Caco-2 (cell line): ENCODE measurements around the gene PRSS38. TPM values are rescaled to one million over a fixed set of nuclear protein-coding genes. Genes with fewer than 3 reads are reported as not detected.

Experiments
- BruUV-seq: library from RNA; stranded (reverse); fragments of 400-500 nt; replicated peaks from 2 replicates; lab custom pipeline; 2021; lab: Mats Ljungman, UMichigan
- CTCF ChIA-PET: fragments of 300-600 bp; sonication (Branson Sonifier 250); formaldehyde crosslinking; loops from one replicate; lab custom pipeline; 2022; ENCODE audit warnings: antibody characterized with exemption; lab: Charles Lee
- POLR2A ChIA-PET: fragments of 300-600 bp; sonication (Branson Sonifier 250); formaldehyde crosslinking; loops from one replicate; lab custom pipeline; 2022; ENCODE audit warnings: antibody characterized with exemption; lab: Charles Lee
- DNase-seq, 2 experiments: peaks; one replicate each; pipeline versions ENCODE4 v3.0.0 to v3.0.0-alpha.2; 2020 to 2022
- H3K27me3 ChIP-seq: replicated peaks from 2 replicates; pipeline ENCODE4 v1.6.0; 2011; ENCODE audit warnings: low read length; ENCODE audit not compliant: control insufficient read depth, insufficient read depth
- H3K36me3 ChIP-seq: 2 replicates; pipeline ENCODE4 v1.5.1; 2011; ENCODE audit warnings: low read length; ENCODE audit not compliant: control insufficient read depth, insufficient read depth
- H3K4me1 ChIP-seq: fragments of 250-450 bp; sonication (Bioruptor Pico); 2 replicates; pipeline ENCODE4 v1.5.1; 2020; ENCODE audit warnings: mild to moderate bottlenecking
- H3K4me3 ChIP-seq: 2 replicates; pipeline ENCODE4 v1.5.1; 2011; ENCODE audit warnings: low read depth, mild to moderate bottlenecking, control low read depth, low read length
- H3K9me3 ChIP-seq: fragments of 250-450 bp; sonication (Bioruptor Pico); 2 replicates; pipeline ENCODE4 v1.5.1; 2020; ENCODE audit warnings: mild to moderate bottlenecking, moderate library complexity
- H3K27ac Mint-ChIP-seq: one replicate; pipeline ENCODE4 v1.8.0; 2022; ENCODE audit warnings: mixed read lengths; ENCODE audit not compliant: unreplicated experiment
- H3K27me3 Mint-ChIP-seq: one replicate; pipeline ENCODE4 v1.8.0; 2022; ENCODE audit warnings: mixed read lengths; ENCODE audit not compliant: insufficient read depth, unreplicated experiment
- H3K36me3 Mint-ChIP-seq: one replicate; pipeline ENCODE4 v1.8.0; 2022; ENCODE audit warnings: mild to moderate bottlenecking, mixed read lengths; ENCODE audit not compliant: insufficient read depth, unreplicated experiment
- H3K4me1 Mint-ChIP-seq: one replicate; pipeline ENCODE4 v1.8.0; 2022; ENCODE audit warnings: low read depth, mixed read lengths; ENCODE audit not compliant: unreplicated experiment
- H3K4me3 Mint-ChIP-seq: one replicate; pipeline ENCODE4 v1.8.0; 2022; ENCODE audit warnings: mild to moderate bottlenecking, moderate library complexity, mixed read lengths; ENCODE audit not compliant: unreplicated experiment
- H3K9me3 Mint-ChIP-seq: one replicate; pipeline ENCODE4 v1.8.0; 2022; ENCODE audit warnings: mixed read lengths; ENCODE audit not compliant: unreplicated experiment
- CTCF ChIP-seq, 2 experiments: fragments of 200-600 bp in 1 of 2; IDR thresholded peaks; 1 replicate in 1 of 2; 2 replicates in 1 of 2; pipeline versions ENCODE4 v1.5.1 to v1.8.0; 2011 to 2022; ENCODE audit warnings: antibody characterized with exemption in 1 of 2, control low read depth in 1 of 2, inconsistent platforms in 1 of 2, low read depth in 1 of 2, low read length in 1 of 2, mild to moderate bottlenecking in 1 of 2, moderate library complexity in 1 of 2; ENCODE audit not compliant: insufficient read depth in 1 of 2, severe bottlenecking in 1 of 2, unreplicated experiment in 1 of 2
- intact Hi-C: fragments of 100-400 bp; cut with micrococcal nuclease; formaldehyde crosslinking; loops from one replicate; pipeline ENCODE4 v1.10.0; 2022; ENCODE audit not compliant: unreplicated experiment
- total RNA-seq: library from RNA; stranded (reverse); gene quantifications from 2 replicates; pipeline ENCODE4 v1.2.3, GENCODE V29; 2022

The PRSS38 gene
- total RNA-seq, 1 experiment from 2014 or later, result not detected

- no peak for TF ChIP-seq CTCF (IDR thresholded peaks at IDR 0.05; ENCODE audit: insufficient read depth in 1 of 2, low read depth in 1 of 2, low read length in 1 of 2, severe bottlenecking in 1 of 2, unreplicated experiment in 1 of 2)
- ChIA-PET CTCF (no interaction called here), POLR2A (no interaction called here)
- Mint-ChIP-seq H3K4me3 (no peak overlapping the region), H3K4me1 (no peaks in the 10 kb centered on the region), H3K36me3 (peaks cover 5% of the 10 kb centered on the region), H3K27ac (no peak overlapping the region), H3K9me3 (no peaks in the 10 kb centered on the region), H3K27me3 (no peaks in the 10 kb centered on the region)
- Histone ChIP-seq H3K36me3 (no peaks in the 10 kb centered on the region), H3K9me3 (no peaks in the 10 kb centered on the region), H3K4me1 (no peaks in the 10 kb centered on the region), H3K4me3 (no peak overlapping the region), H3K27me3 (no peaks in the 10 kb centered on the region)
- no TSS peak for BruUV-seq
- no peak for DNase-seq
- intact Hi-C loops, result no loop called here
These were observed 37.8 kb upstream of the PRSS38 start for GRCh38 chr1:227777646-227778045.

- Mint-ChIP-seq H3K27ac (no peak overlapping the region), H3K9me3 (no peaks in the 10 kb centered on the region), H3K4me1 (no peaks in the 10 kb centered on the region), H3K4me3 (no peak overlapping the region), H3K27me3 (no peaks in the 10 kb centered on the region), H3K36me3 (peaks cover 5% of the 10 kb centered on the region)
- Histone ChIP-seq H3K27me3 (no peaks in the 10 kb centered on the region), H3K9me3 (no peaks in the 10 kb centered on the region), H3K4me3 (no peak overlapping the region), H3K36me3 (no peaks in the 10 kb centered on the region), H3K4me1 (no peaks in the 10 kb centered on the region)
- no TSS peak for BruUV-seq
- peak in 1 of 2 experiments; percentile 20 for DNase-seq
- CTCF ChIA-PET, result no interaction called here
- POLR2A ChIA-PET, result no interaction called here
- no peak for TF ChIP-seq CTCF (IDR thresholded peaks at IDR 0.05; ENCODE audit: insufficient read depth in 1 of 2, low read depth in 1 of 2, low read length in 1 of 2, severe bottlenecking in 1 of 2, unreplicated experiment in 1 of 2)
- intact Hi-C loops, result no loop called here
These were observed 37.0 kb upstream of the PRSS38 start for GRCh38 chr1:227778401-227778947.

- Histone ChIP-seq H3K9me3 (no peaks in the 10 kb centered on the region), H3K4me3 (no peak overlapping the region), H3K36me3 (no peaks in the 10 kb centered on the region), H3K4me1 (no peaks in the 10 kb centered on the region), H3K27me3 (no peaks in the 10 kb centered on the region)
- no peaks in the 10 kb centered on the region for H3K4me1 Mint-ChIP-seq
- ChIA-PET POLR2A (no interaction called here), CTCF (no interaction called here)
- no peak for TF ChIP-seq CTCF (IDR thresholded peaks at IDR 0.05; ENCODE audit: insufficient read depth in 1 of 2, low read depth in 1 of 2, low read length in 1 of 2, severe bottlenecking in 1 of 2, unreplicated experiment in 1 of 2)
- no peak overlapping the region for H3K27ac Mint-ChIP-seq
- no TSS peak for BruUV-seq
- peaks cover 5% of the 10 kb centered on the region for H3K36me3 Mint-ChIP-seq
- H3K4me3 Mint-ChIP-seq, result no peak overlapping the region
- H3K27me3 Mint-ChIP-seq, result no peaks in the 10 kb centered on the region
- peak in 1 of 2 experiments; percentile 20 for DNase-seq
- intact Hi-C loops, result no loop called here
- no peaks in the 10 kb centered on the region for H3K9me3 Mint-ChIP-seq
These were observed 36.4 kb upstream of the PRSS38 start for GRCh38 chr1:227779021-227779441.
